Measurements from ENCODE around the gene MMP15. TPM values are rescaled to one million over a fixed set of nuclear protein-coding genes. Genes with fewer than 3 reads are reported as not detected.
"Not testable (repeated sequence)": the region's sequence is repeated elsewhere in the genome, so short reads cannot be mapped to it uniquely, and the experiment has no call there.

Gene MMP15
- total RNA-seq, 1 donor from 2014 or later, result 38.9 TPM

- no peak for TF ChIP-seq CTCF (conservative IDR thresholded peaks at IDR 0.05)
- Mint-ChIP-seq H3K27me3 (ENCODE audit: low read depth) (no peaks in the 10 kb centered on the region), H3K9me3 (no peaks in the 10 kb centered on the region), H3K4me1 (peaks cover 22% of the 10 kb centered on the region), H3K4me3 (no peak overlapping the region), H3K27ac (ENCODE audit: unreplicated experiment) (no peak overlapping the region), H3K36me3 (ENCODE audit: low read depth) (no peaks in the 10 kb centered on the region)
- no peak for DNase-seq (ENCODE audit: low read depth, low spot score)
These were observed 61.8 kb downstream of the MMP15 start for GRCh38 chr16:58087209-58087913.

DNA sequence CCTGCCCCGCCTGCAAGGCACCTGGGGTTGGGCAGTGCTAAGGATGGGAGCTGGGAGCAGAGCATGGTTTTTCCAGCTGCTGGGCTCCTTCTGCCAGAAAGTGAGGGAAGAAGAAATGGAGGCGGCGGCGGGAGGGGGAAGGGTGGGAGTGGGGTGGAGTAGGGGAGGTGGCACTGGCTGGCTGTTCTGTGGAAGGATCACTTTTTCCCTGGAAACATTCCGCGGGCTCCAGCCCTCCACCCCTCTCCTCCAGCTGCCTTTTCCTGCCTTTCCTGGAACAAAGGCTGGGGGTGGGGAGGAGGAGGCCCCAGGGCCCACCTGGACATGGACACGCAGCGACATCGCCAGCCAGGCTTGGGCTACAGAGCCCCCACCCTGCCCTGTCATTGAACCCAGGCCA is 62.5 kb downstream of the MMP15 start:
- peaks cover 23% of the 10 kb centered on the region for H3K4me1 Mint-ChIP-seq
- TF ChIP-seq CTCF (conservative IDR thresholded peaks at IDR 0.05), result no peak
- H3K27ac Mint-ChIP-seq (ENCODE audit: unreplicated experiment), result no peak overlapping the region
- H3K36me3 Mint-ChIP-seq (ENCODE audit: low read depth), result no peaks in the 10 kb centered on the region
- no peaks in the 10 kb centered on the region for H3K27me3 Mint-ChIP-seq (ENCODE audit: low read depth)
- no peak for DNase-seq (ENCODE audit: low read depth, low spot score)
- no peaks in the 10 kb centered on the region for H3K9me3 Mint-ChIP-seq
- H3K4me3 Mint-ChIP-seq, result no peak overlapping the region

GRCh38 chr16:58090396-58090795 is 64.8 kb downstream of the MMP15 start:
- not testable (repeated sequence) for H3K27ac Mint-ChIP-seq (ENCODE audit: unreplicated experiment); H3K9me3 Mint-ChIP-seq; DNase-seq (ENCODE audit: low read depth, low spot score); H3K4me3 Mint-ChIP-seq; H3K27me3 Mint-ChIP-seq (ENCODE audit: low read depth); H3K36me3 Mint-ChIP-seq (ENCODE audit: low read depth)
- H3K4me1 Mint-ChIP-seq, result peaks cover 28% of the 10 kb centered on the region

DNA sequence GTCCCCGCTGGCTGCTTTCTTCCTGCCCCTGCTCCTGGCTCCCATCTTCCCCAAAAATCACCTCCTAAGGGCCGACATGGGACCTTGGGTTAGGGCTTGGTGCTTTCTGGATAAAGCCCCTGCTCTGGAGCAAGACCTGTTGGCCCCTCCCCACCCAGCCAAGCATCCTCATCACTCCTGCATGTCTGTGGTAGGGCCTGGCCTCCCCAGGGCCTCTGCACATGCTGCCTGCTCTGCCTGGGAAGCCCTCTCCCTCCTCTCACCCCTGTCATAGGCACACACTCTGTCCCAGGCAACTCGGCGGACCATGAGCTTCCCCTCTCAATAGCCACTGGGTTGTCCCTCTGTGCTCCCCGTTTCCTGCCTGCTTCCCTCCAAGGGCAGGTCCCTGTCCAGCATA is 68.5 kb downstream of the MMP15 start:
- Mint-ChIP-seq H3K27ac (ENCODE audit: unreplicated experiment) (peak overlapping the region; percentile 62), H3K27me3 (ENCODE audit: low read depth) (no peaks in the 10 kb centered on the region)

GRCh38 chr16:58094791-58095574 is 69.4 kb downstream of the MMP15 start:
- DNase-seq (ENCODE audit: low read depth, low spot score), result peak; percentile 42
- Mint-ChIP-seq H3K4me1 (peaks cover 51% of the 10 kb centered on the region), H3K4me3 (peak overlapping the region; percentile 50), H3K9me3 (no peaks in the 10 kb centered on the region), H3K36me3 (ENCODE audit: low read depth) (no peaks in the 10 kb centered on the region), H3K27ac (ENCODE audit: unreplicated experiment) (peak overlapping the region; percentile 94), H3K27me3 (ENCODE audit: low read depth) (no peaks in the 10 kb centered on the region)
- TF ChIP-seq CTCF (conservative IDR thresholded peaks at IDR 0.05), result no peak

More for the DNA sequence above, 68.5 kb downstream of the MMP15 start:
- no peaks in the 10 kb centered on the region for H3K36me3 Mint-ChIP-seq (ENCODE audit: low read depth)
- DNase-seq (ENCODE audit: low read depth, low spot score), result no peak
- no peak for TF ChIP-seq CTCF (conservative IDR thresholded peaks at IDR 0.05)
- peaks cover 44% of the 10 kb centered on the region for H3K4me1 Mint-ChIP-seq
- H3K4me3 Mint-ChIP-seq, result no peak overlapping the region
- H3K9me3 Mint-ChIP-seq, result no peaks in the 10 kb centered on the region

DNA sequence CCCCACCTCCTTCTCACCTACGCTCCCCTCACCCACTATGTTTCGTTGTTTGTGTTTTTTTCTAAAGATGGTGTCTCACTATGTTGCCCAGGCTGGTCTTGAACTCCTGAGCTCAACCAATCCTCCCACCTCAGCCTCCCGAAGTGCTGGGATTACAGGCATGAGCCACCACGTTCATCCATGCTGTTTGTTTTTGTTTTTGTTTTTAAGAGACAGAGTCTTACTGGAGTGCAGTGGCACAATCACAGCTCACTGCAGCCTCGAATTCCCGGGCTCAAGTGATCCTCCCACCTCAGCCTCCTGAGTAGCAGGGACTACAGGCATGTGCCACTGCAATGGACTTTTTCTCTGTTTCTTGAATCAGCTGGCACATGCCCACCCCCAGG is 70.0 kb downstream of the MMP15 start:
- H3K4me3 Mint-ChIP-seq, result peak overlapping the region; percentile 50
- not testable (repeated sequence) for H3K36me3 Mint-ChIP-seq (ENCODE audit: low read depth); H3K9me3 Mint-ChIP-seq; DNase-seq (ENCODE audit: low read depth, low spot score); H3K27me3 Mint-ChIP-seq (ENCODE audit: low read depth)
- H3K27ac Mint-ChIP-seq (ENCODE audit: unreplicated experiment), result peak overlapping the region; percentile 94
- peaks cover 57% of the 10 kb centered on the region for H3K4me1 Mint-ChIP-seq

All from neural crest cell (in vitro differentiated cells).